ENCODE measurements around the gene PHOSPHO2.

Gene PHOSPHO2

DNA sequence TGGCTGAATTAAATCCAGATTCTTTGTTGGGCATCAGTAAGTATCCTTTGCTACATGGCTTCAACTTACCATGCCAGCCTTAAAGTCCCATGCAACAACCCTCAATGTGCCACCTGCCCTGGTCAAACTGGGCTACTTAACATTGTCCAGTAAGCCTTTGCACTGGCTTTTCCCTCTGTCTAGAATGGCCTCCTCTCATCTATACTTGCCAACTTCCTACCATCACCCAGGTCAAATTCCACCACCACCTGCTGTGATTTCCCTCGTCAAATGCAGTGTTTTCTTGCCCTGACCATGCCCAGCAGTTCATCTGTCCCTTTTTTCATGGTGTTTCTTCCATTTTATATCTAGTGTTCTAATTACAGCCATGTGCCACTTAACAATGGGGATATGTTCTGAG lies 45.1 kb downstream of the PHOSPHO2 start (continued):
- TF ChIP-seq, protein P1, sequence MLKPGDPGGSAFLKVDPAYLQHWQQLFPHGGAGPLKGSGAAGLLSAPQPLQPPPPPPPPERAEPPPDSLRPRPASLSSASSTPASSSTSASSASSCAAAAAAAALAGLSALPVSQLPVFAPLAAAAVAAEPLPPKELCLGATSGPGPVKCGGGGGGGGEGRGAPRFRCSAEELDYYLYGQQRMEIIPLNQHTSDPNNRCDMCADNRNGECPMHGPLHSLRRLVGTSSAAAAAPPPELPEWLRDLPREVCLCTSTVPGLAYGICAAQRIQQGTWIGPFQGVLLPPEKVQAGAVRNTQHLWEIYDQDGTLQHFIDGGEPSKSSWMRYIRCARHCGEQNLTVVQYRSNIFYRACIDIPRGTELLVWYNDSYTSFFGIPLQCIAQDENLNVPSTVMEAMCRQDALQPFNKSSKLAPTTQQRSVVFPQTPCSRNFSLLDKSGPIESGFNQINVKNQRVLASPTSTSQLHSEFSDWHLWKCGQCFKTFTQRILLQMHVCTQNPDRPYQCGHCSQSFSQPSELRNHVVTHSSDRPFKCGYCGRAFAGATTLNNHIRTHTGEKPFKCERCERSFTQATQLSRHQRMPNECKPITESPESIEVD (tag by site-specific recombination; IDR thresholded peaks at IDR 0.05) = no peak
- TF ChIP-seq ZNF48 (tag by site-specific recombination; IDR thresholded peaks at IDR 0.05) (no peak), ZNF221 (tag by site-specific recombination; IDR thresholded peaks at IDR 0.05; ENCODE audit: borderline replicate concordance) (no peak), GFI1B (tag by site-specific recombination; IDR thresholded peaks at IDR 0.05) (no peak), ZNF600 (tag by site-specific recombination; IDR thresholded peaks at IDR 0.05) (no peak), KLF9 (tag by site-specific recombination; IDR thresholded peaks at IDR 0.05; ENCODE audit: low read depth) (no peak), ZNF596 (tag by site-specific recombination; IDR thresholded peaks at IDR 0.05) (no peak)
- TF ChIP-seq, protein P2, sequence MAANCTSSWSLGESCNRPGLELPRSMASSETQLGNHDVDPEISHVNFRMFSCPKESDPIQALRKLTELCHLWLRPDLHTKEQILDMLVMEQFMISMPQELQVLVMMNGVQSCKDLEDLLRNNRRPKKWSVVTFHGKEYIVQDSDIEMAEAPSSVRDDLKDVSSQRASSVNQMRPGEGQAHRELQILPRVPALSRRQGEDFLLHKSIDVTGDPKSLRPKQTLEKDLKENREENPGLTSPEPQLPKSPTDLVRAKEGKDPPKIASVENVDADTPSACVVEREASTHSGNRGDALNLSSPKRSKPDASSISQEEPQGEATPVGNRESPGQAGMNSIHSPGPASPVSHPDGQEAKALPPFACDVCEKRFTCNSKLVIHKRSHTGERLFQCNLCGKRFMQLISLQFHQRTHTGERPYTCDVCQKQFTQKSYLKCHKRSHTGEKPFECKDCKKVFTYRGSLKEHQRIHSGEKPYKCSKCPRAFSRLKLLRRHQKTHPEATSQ (tag by site-specific recombination; IDR thresholded peaks at IDR 0.05) = no peak

DNA sequence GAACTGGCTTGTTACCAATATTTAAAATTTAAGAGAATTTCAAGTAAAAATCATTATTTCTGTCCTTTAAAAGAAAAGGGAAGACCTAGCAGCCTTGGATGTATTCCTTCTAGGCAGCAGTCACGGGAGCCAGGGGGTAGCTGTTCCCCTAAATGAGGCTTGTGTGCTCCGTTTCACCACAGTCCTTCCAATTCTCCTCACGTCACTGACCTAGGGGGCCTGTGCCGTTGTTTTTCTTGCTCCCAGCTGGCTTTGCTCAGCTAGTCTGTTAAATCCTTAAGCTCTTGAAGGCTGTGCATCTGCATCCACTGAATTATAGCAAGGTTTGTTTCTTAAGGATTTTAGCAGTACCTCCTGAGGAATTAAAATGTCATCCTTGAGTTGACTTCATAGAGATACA lies 49.3 kb downstream of the PHOSPHO2 start:
- no peaks in the 10 kb centered on the region for H3K9me3 ChIP-seq (ENCODE audit: control insufficient read depth, insufficient read depth, low read depth, low read length)
- H3K4me3 ChIP-seq (ENCODE audit: low read depth, low read length) = no peak overlapping the region
- no peak for TF ChIP-seq ZNF341 (tag by site-specific recombination; IDR thresholded peaks at IDR 0.05; ENCODE audit: low read depth)
- TF ChIP-seq ZNF792 (tag by site-specific recombination; IDR thresholded peaks at IDR 0.05) = no peak
- no peak for TF ChIP-seq OSR2 (tag by site-specific recombination; IDR thresholded peaks at IDR 0.05)
- TF ChIP-seq, protein P3, sequence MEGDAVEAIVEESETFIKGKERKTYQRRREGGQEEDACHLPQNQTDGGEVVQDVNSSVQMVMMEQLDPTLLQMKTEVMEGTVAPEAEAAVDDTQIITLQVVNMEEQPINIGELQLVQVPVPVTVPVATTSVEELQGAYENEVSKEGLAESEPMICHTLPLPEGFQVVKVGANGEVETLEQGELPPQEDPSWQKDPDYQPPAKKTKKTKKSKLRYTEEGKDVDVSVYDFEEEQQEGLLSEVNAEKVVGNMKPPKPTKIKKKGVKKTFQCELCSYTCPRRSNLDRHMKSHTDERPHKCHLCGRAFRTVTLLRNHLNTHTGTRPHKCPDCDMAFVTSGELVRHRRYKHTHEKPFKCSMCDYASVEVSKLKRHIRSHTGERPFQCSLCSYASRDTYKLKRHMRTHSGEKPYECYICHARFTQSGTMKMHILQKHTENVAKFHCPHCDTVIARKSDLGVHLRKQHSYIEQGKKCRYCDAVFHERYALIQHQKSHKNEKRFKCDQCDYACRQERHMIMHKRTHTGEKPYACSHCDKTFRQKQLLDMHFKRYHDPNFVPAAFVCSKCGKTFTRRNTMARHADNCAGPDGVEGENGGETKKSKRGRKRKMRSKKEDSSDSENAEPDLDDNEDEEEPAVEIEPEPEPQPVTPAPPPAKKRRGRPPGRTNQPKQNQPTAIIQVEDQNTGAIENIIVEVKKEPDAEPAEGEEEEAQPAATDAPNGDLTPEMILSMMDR (tag by site-specific recombination; IDR thresholded peaks at IDR 0.05) = no peak
- TF ChIP-seq, protein P4, sequence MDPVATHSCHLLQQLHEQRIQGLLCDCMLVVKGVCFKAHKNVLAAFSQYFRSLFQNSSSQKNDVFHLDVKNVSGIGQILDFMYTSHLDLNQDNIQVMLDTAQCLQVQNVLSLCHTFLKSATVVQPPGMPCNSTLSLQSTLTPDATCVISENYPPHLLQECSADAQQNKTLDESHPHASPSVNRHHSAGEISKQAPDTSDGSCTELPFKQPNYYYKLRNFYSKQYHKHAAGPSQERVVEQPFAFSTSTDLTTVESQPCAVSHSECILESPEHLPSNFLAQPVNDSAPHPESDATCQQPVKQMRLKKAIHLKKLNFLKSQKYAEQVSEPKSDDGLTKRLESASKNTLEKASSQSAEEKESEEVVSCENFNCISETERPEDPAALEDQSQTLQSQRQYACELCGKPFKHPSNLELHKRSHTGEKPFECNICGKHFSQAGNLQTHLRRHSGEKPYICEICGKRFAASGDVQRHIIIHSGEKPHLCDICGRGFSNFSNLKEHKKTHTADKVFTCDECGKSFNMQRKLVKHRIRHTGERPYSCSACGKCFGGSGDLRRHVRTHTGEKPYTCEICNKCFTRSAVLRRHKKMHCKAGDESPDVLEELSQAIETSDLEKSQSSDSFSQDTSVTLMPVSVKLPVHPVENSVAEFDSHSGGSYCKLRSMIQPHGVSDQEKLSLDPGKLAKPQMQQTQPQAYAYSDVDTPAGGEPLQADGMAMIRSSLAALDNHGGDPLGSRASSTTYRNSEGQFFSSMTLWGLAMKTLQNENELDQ (tag by site-specific recombination; IDR thresholded peaks at IDR 0.05; ENCODE audit: low read depth) = no peak
- TF ChIP-seq KLF10 (tag by site-specific recombination; IDR thresholded peaks at IDR 0.05) = no peak
- no peak for TF ChIP-seq ZXDB (tag by site-specific recombination; IDR thresholded peaks at IDR 0.05)
- TF ChIP-seq, protein P5, sequence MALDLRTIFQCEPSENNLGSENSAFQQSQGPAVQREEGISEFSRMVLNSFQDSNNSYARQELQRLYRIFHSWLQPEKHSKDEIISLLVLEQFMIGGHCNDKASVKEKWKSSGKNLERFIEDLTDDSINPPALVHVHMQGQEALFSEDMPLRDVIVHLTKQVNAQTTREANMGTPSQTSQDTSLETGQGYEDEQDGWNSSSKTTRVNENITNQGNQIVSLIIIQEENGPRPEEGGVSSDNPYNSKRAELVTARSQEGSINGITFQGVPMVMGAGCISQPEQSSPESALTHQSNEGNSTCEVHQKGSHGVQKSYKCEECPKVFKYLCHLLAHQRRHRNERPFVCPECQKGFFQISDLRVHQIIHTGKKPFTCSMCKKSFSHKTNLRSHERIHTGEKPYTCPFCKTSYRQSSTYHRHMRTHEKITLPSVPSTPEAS (tag by site-specific recombination; IDR thresholded peaks at IDR 0.05) = no peak
- no peaks in the 10 kb centered on the region; the same call in 1 of the 2 replicates for H3K4me1 ChIP-seq (ENCODE audit: control insufficient read depth, insufficient read depth, low read length)
- no peak overlapping the region for H3K27ac ChIP-seq (ENCODE audit: extremely low read depth, low read depth, low read length)
- peaks cover 47 to 80% of the 10 kb centered on the region in 2 experiments for H3K36me3 ChIP-seq (ENCODE audit: control insufficient read depth in 2 of 2, insufficient read depth in 1 of 2, low read length in 2 of 2)
- ChIA-PET POLR2A (no interaction called here), CTCF (no interaction called here)

All from HEK293 (cell line).